Pancreas (tissue), 10 donors: ENCODE data around the gene ZNF212. TPM values are rescaled to one million over a fixed set of nuclear protein-coding genes. Genes with fewer than 3 reads are reported as not detected.
"Not testable (repeated sequence)": the region's sequence is repeated elsewhere in the genome, so short reads cannot be mapped to it uniquely, and the experiment has no call there.

Experiments
- ATAC-seq, 4 donors: fragments of 200-7000 bp; cut with Tn5 transposase; one replicate each; pipeline versions ENCODE4 v1.8.0 to v1.9.1; 2020; ENCODE audit warnings: mild to moderate bottlenecking in 4 of 4, moderate library complexity in 4 of 4
- DNase-seq, 6 donors: peaks; one replicate each; pipeline ENCODE4 v3.0.0-alpha.2; 2020
- FAIRE-seq: peaks from 2 replicates; lab custom pipeline; 2012; peaks lifted over from hg19 to GRCh38; lab: Jason Lieb, UNC
- H3K27ac ChIP-seq, 4 donors: fragments of 200-600 bp; sonication (generic); 1 replicate in 3 of 4; 2 replicates in 1 of 4; pipeline versions ENCODE4 v1.5.0 to v1.8.0; 2020
- H3K27me3 ChIP-seq, 4 donors: fragments of 200-600 bp; one replicate each; pipeline ENCODE4 v1.8.0; 2021
- H3K36me3 ChIP-seq, 3 donors: fragments of 200-600 bp; sonication (generic) in 1 of 3; one replicate each; pipeline versions ENCODE4 v1.5.0 to v1.8.0; 2020 to 2021
- H3K4me1 ChIP-seq, 3 donors: fragments of 200-600 bp; one replicate each; pipeline ENCODE4 v1.8.0; 2021
- H3K4me3 ChIP-seq, 4 donors: fragments of 200-600 bp; sonication (generic) in 2 of 4; one replicate each; pipeline versions ENCODE4 v1.5.0 to v1.8.0; 2020 to 2021
- H3K9me3 ChIP-seq, 4 donors: fragments of 200-600 bp; one replicate each; pipeline ENCODE4 v1.8.0; 2021
- WGBS, 2 donors: extraction: QIAGEN DNeasy Blood & Tissue Kit; methylation state at CpG; one replicate each; pipeline ENCODE4 v1.1.7; 2013; 5-methylcytosine and 5-hydroxymethylcytosine counted together
- intact Hi-C, 3 donors: fragments of 100-400 bp; cut with DNase I; formaldehyde crosslinking; loops; one replicate each; pipeline versions ENCODE4 v1.11.1 to v1.14.2; 2022
- polyA plus RNA-seq, 2 donors: library from polyadenylated mRNA; stranded (reverse); fragments of 200-250 nt; gene quantifications; one replicate each; pipeline ENCODE4 v1.2.3, GENCODE V29; 2013
- total RNA-seq, 6 donors: library from RNA; stranded (reverse); fragmentation: NEBNext Ultra II Directional in 4 of 6; extraction: Animal tissue kit (Norgen Biotek cat#: 25700) in 4 of 6; gene quantifications; one replicate each; pipeline versions ENCODE4 v1.2.1 to v1.2.4, GENCODE V29; 2021 to 2023
- TF ChIP-seq, protein P1 (sequence below), 4 donors: fragments of 200-600 bp; sonication (generic) in 3 of 4; IDR thresholded peaks; one replicate each; pipeline versions ENCODE4 v1.5.0 to v1.8.0; 2021; ENCODE audit warnings: antibody characterized with exemption in 4 of 4
- donor health status: healthy with polysubstance abuse.
- donor health status: DM: no; HTN: no; CAD: no; lungs with moderate emphysema.
- donor health status: DM: no; HTN: no; CAD: no.
- donor health status: control.
- donor health status: control.
- donor health status: Bipolar disorder and iron deficiency.
- donor health status: DM: yes; HTN: yes; CAD: no.
- donor health status: DM: no; HTN: no; CAD: no.
- donor health status: DM: no; HTN: no; CAD: no.
- donor health status: DM: yes; HTN: yes; CAD: no.

ZNF212 gene
- total and polyA plus RNA-seq, 8 donors: 3.7 to 13.7 (median 5.5) TPM

DNA sequence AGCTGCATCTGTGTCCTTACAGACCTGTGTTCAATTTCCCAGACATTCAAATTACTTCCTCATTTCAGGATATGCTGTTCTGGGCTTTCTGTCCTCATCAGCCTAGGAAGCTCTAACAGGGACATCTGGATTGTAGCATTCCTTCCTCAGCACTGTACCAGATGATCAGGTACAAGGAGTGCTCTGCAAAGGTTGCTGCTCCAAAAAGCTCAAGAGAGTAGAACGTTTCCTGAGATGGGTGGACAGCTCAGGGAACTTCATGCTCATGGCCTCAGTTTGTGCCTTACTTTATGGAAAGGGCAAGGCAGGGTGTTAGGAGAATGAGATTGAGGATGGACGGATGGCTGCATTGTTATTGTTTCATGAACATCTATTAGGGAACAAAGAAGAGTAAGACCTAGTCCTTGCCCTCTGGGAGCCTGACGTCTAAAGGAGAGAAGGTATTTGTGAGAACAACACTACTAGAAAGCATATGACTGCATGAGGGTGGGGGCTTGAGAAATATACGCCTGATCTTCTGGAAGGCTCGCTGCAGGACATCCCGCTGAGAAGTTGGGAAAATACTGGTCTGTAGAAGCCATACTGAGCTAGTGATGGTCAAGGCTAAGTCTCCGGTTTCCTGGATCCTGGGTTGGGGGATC is 10.5 kb upstream of the ZNF212 start:
- 48 to 56% methylated on average over 7 of the region's 7 CpGs for WGBS, 2 donors
- no peak overlapping the region for H3K4me3 ChIP-seq
- ATAC-seq (peak in 1 of 4 donors; percentile 23), FAIRE-seq (no peak), DNase-seq (no peak)
- intact Hi-C loops: no loop called here
- TF ChIP-seq, protein P1, sequence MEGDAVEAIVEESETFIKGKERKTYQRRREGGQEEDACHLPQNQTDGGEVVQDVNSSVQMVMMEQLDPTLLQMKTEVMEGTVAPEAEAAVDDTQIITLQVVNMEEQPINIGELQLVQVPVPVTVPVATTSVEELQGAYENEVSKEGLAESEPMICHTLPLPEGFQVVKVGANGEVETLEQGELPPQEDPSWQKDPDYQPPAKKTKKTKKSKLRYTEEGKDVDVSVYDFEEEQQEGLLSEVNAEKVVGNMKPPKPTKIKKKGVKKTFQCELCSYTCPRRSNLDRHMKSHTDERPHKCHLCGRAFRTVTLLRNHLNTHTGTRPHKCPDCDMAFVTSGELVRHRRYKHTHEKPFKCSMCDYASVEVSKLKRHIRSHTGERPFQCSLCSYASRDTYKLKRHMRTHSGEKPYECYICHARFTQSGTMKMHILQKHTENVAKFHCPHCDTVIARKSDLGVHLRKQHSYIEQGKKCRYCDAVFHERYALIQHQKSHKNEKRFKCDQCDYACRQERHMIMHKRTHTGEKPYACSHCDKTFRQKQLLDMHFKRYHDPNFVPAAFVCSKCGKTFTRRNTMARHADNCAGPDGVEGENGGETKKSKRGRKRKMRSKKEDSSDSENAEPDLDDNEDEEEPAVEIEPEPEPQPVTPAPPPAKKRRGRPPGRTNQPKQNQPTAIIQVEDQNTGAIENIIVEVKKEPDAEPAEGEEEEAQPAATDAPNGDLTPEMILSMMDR (IDR thresholded peaks at IDR 0.05): no peak
- no peaks in the 10 kb centered on the region for H3K9me3 ChIP-seq
- H3K36me3 ChIP-seq: peaks cover 0 to 16% (median 3%) of the 10 kb centered on the region in 3 donors
- H3K27me3 ChIP-seq: no peaks in the 10 kb centered on the region
- no peak overlapping the region for H3K27ac ChIP-seq
- H3K4me1 ChIP-seq: no peaks in the 10 kb centered on the region

- WGBS, 2 donors: 34 to 42% methylated on average over 6 of the region's 6 CpGs
- no peaks in the 10 kb centered on the region for H3K4me1 ChIP-seq
- no peaks in the 10 kb centered on the region for H3K9me3 ChIP-seq
- H3K36me3 ChIP-seq: peaks cover 0 to 12% (median 0%) of the 10 kb centered on the region in 3 donors
- H3K4me3 ChIP-seq: no peak overlapping the region
- H3K27ac ChIP-seq: no peak overlapping the region
- H3K27me3 ChIP-seq: no peaks in the 10 kb centered on the region
- DNase-seq (peak in 1 of 6 donors; percentile 15), ATAC-seq (peak in 2 of 4 donors; percentile 14 to 24), FAIRE-seq (no peak)
- TF ChIP-seq, protein P1 (IDR thresholded peaks at IDR 0.05): no peak
- intact Hi-C loops: no loop called here
These were observed 9.9 kb upstream of the ZNF212 start for GRCh38 chr7:149229526-149229925.

GRCh38 chr7:149232362-149232761 is 7.1 kb upstream of the ZNF212 start:
- Histone ChIP-seq H3K27ac (no peak overlapping the region), H3K4me3 (no peak overlapping the region), H3K9me3 (no peaks in the 10 kb centered on the region), H3K4me1 (no peaks in the 10 kb centered on the region), H3K36me3 (no peaks in the 10 kb centered on the region), H3K27me3 (no peaks in the 10 kb centered on the region)
- ATAC-seq (no peak), DNase-seq (no peak), FAIRE-seq (no peak)
- WGBS, 2 donors: 60 to 69% methylated on average over 2 of the region's 2 CpGs
- TF ChIP-seq, protein P1 (IDR thresholded peaks at IDR 0.05): no peak
- intact Hi-C loops: no loop called here

DNA sequence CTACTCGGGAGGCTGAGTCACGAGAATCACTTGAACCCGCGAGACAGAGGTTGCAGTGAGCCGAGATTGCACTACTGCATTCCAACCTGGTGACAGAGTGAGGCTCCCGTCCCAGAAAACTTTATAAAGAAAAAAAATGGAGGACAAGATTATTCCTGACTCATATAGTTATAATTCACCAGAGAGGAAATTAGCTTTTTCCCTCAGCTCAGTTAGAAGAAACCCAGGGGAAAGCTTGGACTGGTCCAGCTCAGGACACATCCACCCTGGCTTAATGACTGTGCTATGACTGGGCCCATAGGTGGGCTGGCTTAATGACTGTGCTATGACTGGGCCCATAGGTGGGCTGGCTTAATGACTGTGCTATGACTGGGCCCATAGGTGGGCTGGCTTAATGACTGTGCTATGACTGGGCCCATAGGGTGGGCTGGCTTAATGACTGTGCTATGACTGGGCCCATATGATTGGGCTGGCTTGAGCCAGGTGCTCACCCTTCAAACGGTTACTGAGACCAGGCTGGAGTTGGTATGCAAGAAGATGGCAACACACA is 5.7 kb upstream of the ZNF212 start:
- H3K4me3 ChIP-seq, H3K4me1 ChIP-seq, DNase-seq, H3K27ac ChIP-seq, H3K36me3 ChIP-seq, H3K9me3 ChIP-seq, FAIRE-seq, H3K27me3 ChIP-seq, ATAC-seq, intact Hi-C loops: not testable (repeated sequence)
- WGBS, 2 donors: 56 to 71% methylated on average over 7 of the region's 7 CpGs

DNA sequence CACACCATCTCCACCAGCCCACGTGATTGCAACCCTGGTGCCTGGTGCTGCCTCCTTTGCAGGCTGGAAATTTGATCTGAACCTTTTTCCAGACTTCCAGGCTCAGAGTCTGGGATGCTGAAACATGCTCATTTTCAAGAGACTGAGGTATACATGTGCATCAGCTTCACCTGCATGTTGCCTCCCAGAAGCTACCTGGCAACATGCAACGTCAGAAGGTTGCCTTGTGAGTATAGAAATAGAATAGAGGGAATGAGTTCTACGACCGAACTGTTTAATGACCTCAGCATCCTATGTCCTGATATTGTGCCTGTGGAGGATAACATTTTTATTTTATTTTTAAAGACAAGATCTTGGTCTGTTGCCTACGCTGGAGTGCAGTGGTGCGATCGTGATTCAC is 1.9 kb upstream of the ZNF212 start:
- DNase-seq (peak in 1 of 6 donors; percentile 4), FAIRE-seq (no peak), ATAC-seq (no peak)
- 65 to 73% methylated on average over 7 of the region's 7 CpGs for WGBS, 2 donors
- Histone ChIP-seq H3K27me3 (no peaks in the 10 kb centered on the region), H3K9me3 (no peaks in the 10 kb centered on the region), H3K27ac (no peak overlapping the region), H3K36me3 (no peaks in the 10 kb centered on the region), H3K4me1 (peaks cover 8 to 12% (median 9%) of the 10 kb centered on the region in 3 donors), H3K4me3 (no peak overlapping the region)
- intact Hi-C loops: no loop called here
- TF ChIP-seq, protein P1 (IDR thresholded peaks at IDR 0.05): no peak
